HG02943 (cell line): ENCODE results near the gene KBTBD13.

Source experiments
- ATAC-seq: cut with Tn5 transposase; IDR thresholded peaks from one replicate; pipeline ENCODE4 v1.9.1; 2021; ENCODE audit warnings: mild to moderate bottlenecking, low read depth, moderate library complexity; ENCODE audit not compliant: unreplicated experiment

The KBTBD13 gene

GRCh38 chr15:65050270-65050669, 26.3 kb upstream of the KBTBD13 start:
- ATAC-seq = no peak

GRCh38 chr15:65051266-65051665, 25.3 kb upstream of the KBTBD13 start:
- ATAC-seq = no peak

GRCh38 chr15:65052956-65053355, 23.6 kb upstream of the KBTBD13 start:
- no peak for ATAC-seq

GRCh38 chr15:65054333-65055200, 22.0 kb upstream of the KBTBD13 start:
- no peak for ATAC-seq

- no peak for ATAC-seq
These were observed 21.2 kb upstream of the KBTBD13 start for GRCh38 chr15:65055201-65055870.

GRCh38 chr15:65056106-65056505, 20.4 kb upstream of the KBTBD13 start:
- no peak for ATAC-seq

GRCh38 chr15:65056868-65057548, 19.5 kb upstream of the KBTBD13 start:
- no peak for ATAC-seq

GRCh38 chr15:65057549-65057940, 19.0 kb upstream of the KBTBD13 start:
- ATAC-seq = no peak

GRCh38 chr15:65058394-65059368, 17.9 kb upstream of the KBTBD13 start:
- no peak for ATAC-seq

GRCh38 chr15:65059369-65059750, 17.2 kb upstream of the KBTBD13 start:
- no peak for ATAC-seq

- ATAC-seq = no peak
These were observed 16.5 kb upstream of the KBTBD13 start for GRCh38 chr15:65059931-65060596.

GRCh38 chr15:65060641-65061397, 15.7 kb upstream of the KBTBD13 start:
- no peak for ATAC-seq

GRCh38 chr15:65062061-65062460, 14.5 kb upstream of the KBTBD13 start:
- no peak for ATAC-seq

GRCh38 chr15:65062726-65063125, 13.8 kb upstream of the KBTBD13 start:
- ATAC-seq = no peak

- ATAC-seq = no peak
These were observed 10.4 kb upstream of the KBTBD13 start for GRCh38 chr15:65066001-65066634.

- ATAC-seq = no peak
These were observed 9.8 kb upstream of the KBTBD13 start for GRCh38 chr15:65066635-65067316.

- no peak for ATAC-seq
These were observed 9.3 kb upstream of the KBTBD13 start for GRCh38 chr15:65067317-65067644.
